Uterus (tissue), 4 donors: Measurements from ENCODE around the gene INSM1. TPM values are rescaled to one million over a fixed set of nuclear protein-coding genes. Genes with fewer than 3 reads are reported as not detected.

ENCODE experiments used
- DNase-seq, 2 donors: peaks; one replicate each; pipeline ENCODE4 v3.0.0-alpha.2; 2019 to 2020
- H3K27ac ChIP-seq, 2 donors: fragments of 200-600 bp; sonication (generic); 1 replicate in 1 of 2; 2 replicates in 1 of 2; pipeline ENCODE4 v1.5.1; 2016 to 2018
- H3K27me3 ChIP-seq, 2 donors: fragments of 200-600 bp; sonication (generic); one replicate each; pipeline ENCODE4 v1.5.1; 2018 to 2019; ENCODE audit warnings: control low read depth in 1 of 2
- H3K36me3 ChIP-seq, 2 donors: fragments of 200-600 bp; sonication (generic); one replicate each; pipeline ENCODE4 v1.5.1; 2019; ENCODE audit warnings: control low read depth in 1 of 2
- H3K4me1 ChIP-seq, 2 donors: fragments of 200-600 bp; sonication (generic); one replicate each; pipeline ENCODE4 v1.5.1; 2018 to 2019; ENCODE audit warnings: control low read depth in 1 of 2
- H3K4me3 ChIP-seq, 2 donors: fragments of 200-600 bp; sonication (generic); 1 replicate in 1 of 2; 2 replicates in 1 of 2; pipeline ENCODE4 v1.5.1; 2018 to 2019; ENCODE audit warnings: mild to moderate bottlenecking in 1 of 2
- H3K9me3 ChIP-seq, 2 donors: fragments of 200-600 bp; sonication (generic); one replicate each; pipeline ENCODE4 v1.5.1; 2019; ENCODE audit warnings: control low read depth in 1 of 2
- CTCF ChIP-seq, 4 experiments: fragments of 200-600 bp in 2 of 4; fragments of 450-650 bp in 2 of 4; sonication (generic) in 2 of 4; IDR thresholded peaks; one replicate each; pipeline ENCODE4 v1.5.1; 2016 to 2019; ENCODE audit warnings: antibody characterized with exemption in 4 of 4, mild to moderate bottlenecking in 2 of 4, moderate library complexity in 1 of 4
- POLR2A ChIP-seq, 2 donors: fragments of 450-650 bp; IDR thresholded peaks; one replicate each; pipeline ENCODE4 v1.6.1; 2016; ENCODE audit warnings: antibody characterized with exemption in 2 of 2, mild to moderate bottlenecking in 1 of 2, moderate library complexity in 1 of 2
- intact Hi-C: fragments of 100-400 bp; cut with DNase I; formaldehyde crosslinking; loops from one replicate; pipeline ENCODE4 v1.15.1; 2023; ENCODE audit warnings: low total_unique reads
- total RNA-seq, 4 donors: library from RNA; depleted of rRNA in 3 of 4; stranded (reverse); fragments of >200 nt in 3 of 4; gene quantifications; one replicate each; pipeline versions ENCODE4 v1.1.0 to v1.2.4, GENCODE V29; 2014 to 2023
- donor health status: DM: yes; HTN: yes; CAD: no.

INSM1 gene
- total RNA-seq, 4 donors from 2014 or later = not detected

GRCh38 chr20:20412750-20413149, 44.8 kb downstream of the INSM1 start:
- no peak overlapping the region for H3K27ac ChIP-seq
- no peak overlapping the region for H3K4me3 ChIP-seq
- H3K27me3 ChIP-seq = no peaks in the 10 kb centered on the region
- H3K4me1 ChIP-seq = no peaks in the 10 kb centered on the region
- DNase-seq = no peak
- no peaks in the 10 kb centered on the region for H3K36me3 ChIP-seq
- no peaks in the 10 kb centered on the region for H3K9me3 ChIP-seq
- intact Hi-C loops = no loop called here
- no peak for TF ChIP-seq CTCF (IDR thresholded peaks at IDR 0.05)
- no peak for TF ChIP-seq POLR2A (IDR thresholded peaks at IDR 0.05)

GRCh38 chr20:20413810-20414281, 45.9 kb downstream of the INSM1 start:
- intact Hi-C loops = no loop called here
- H3K27ac ChIP-seq = no peak overlapping the region
- H3K36me3 ChIP-seq = no peaks in the 10 kb centered on the region
- no peaks in the 10 kb centered on the region for H3K27me3 ChIP-seq
- H3K4me3 ChIP-seq = no peak overlapping the region
- no peak for DNase-seq
- no peaks in the 10 kb centered on the region for H3K9me3 ChIP-seq
- no peak for TF ChIP-seq POLR2A (IDR thresholded peaks at IDR 0.05)
- TF ChIP-seq CTCF (IDR thresholded peaks at IDR 0.05) = no peak
- no peaks in the 10 kb centered on the region for H3K4me1 ChIP-seq

- Histone ChIP-seq H3K36me3 (no peaks in the 10 kb centered on the region), H3K9me3 (no peaks in the 10 kb centered on the region), H3K27me3 (no peaks in the 10 kb centered on the region), H3K27ac (no peak overlapping the region), H3K4me3 (no peak overlapping the region), H3K4me1 (no peaks in the 10 kb centered on the region)
- DNase-seq = no peak
- intact Hi-C loops = no loop called here
- TF ChIP-seq CTCF (IDR thresholded peaks at IDR 0.05) (no peak), POLR2A (IDR thresholded peaks at IDR 0.05) (no peak)
Observed at GRCh38 chr20:20414640-20415220, 46.8 kb downstream of the INSM1 start.

GRCh38 chr20:20415321-20415720, 47.4 kb downstream of the INSM1 start:
- Histone ChIP-seq H3K27me3 (no peaks in the 10 kb centered on the region), H3K36me3 (no peaks in the 10 kb centered on the region), H3K4me1 (no peaks in the 10 kb centered on the region), H3K27ac (no peak overlapping the region), H3K4me3 (no peak overlapping the region), H3K9me3 (no peaks in the 10 kb centered on the region)
- no peak for TF ChIP-seq POLR2A (IDR thresholded peaks at IDR 0.05)
- no peak for TF ChIP-seq CTCF (IDR thresholded peaks at IDR 0.05)
- DNase-seq = no peak
- intact Hi-C loops = no loop called here

GRCh38 chr20:20417876-20418676, 50.2 kb downstream of the INSM1 start:
- TF ChIP-seq POLR2A (IDR thresholded peaks at IDR 0.05) = no peak
- TF ChIP-seq CTCF (IDR thresholded peaks at IDR 0.05) = no peak

More at GRCh38 chr20:20417876-20418676, 50.2 kb downstream of the INSM1 start:
- DNase-seq = no peak
- Histone ChIP-seq H3K4me1 (no peaks in the 10 kb centered on the region), H3K4me3 (no peak overlapping the region), H3K36me3 (no peaks in the 10 kb centered on the region), H3K27me3 (no peaks in the 10 kb centered on the region), H3K9me3 (no peaks in the 10 kb centered on the region), H3K27ac (no peak overlapping the region)
- intact Hi-C loops = no loop called here
